Measurements from ENCODE around the gene GREM2. TPM values are rescaled to one million over a fixed set of nuclear protein-coding genes. Genes with fewer than 3 reads are reported as not detected.

Gene GREM2
- total RNA-seq, 1 experiment from 2014 or later = not detected

GRCh38 chr1:240468656-240469055 lies 143.3 kb downstream of the GREM2 start:
- Histone ChIP-seq H3K27ac (ENCODE audit: insufficient read length, low read depth, low read length) (no peak overlapping the region), H2AFZ (ENCODE audit: low read length) (no peak overlapping the region), H3K4me2 (ENCODE audit: insufficient read depth, insufficient read length, low read length) (no peak overlapping the region), H2BK20ac (ENCODE audit: low read depth, low read length, poor library complexity, severe bottlenecking) (no peak overlapping the region), H4K20me1 (ENCODE audit: control insufficient read depth, insufficient read depth, insufficient read length) (no peaks in the 10 kb centered on the region), H4K91ac (ENCODE audit: insufficient read length, low read depth, low read length) (no peak overlapping the region), H4K8ac (replicated peaks; ENCODE audit: insufficient read length, low read depth, low read length) (no peak overlapping the region), H3K4me1 (ENCODE audit: insufficient read depth, low read length) (no peaks in the 10 kb centered on the region; the same call in 1 of the 2 replicates), H3T11ph (ENCODE audit: low read length) (no peak overlapping the region), H3K23ac (ENCODE audit: insufficient read length, low read depth, low read length) (no peak overlapping the region), H2AK5ac (ENCODE audit: insufficient read length, low read length) (no peak overlapping the region), H3K18ac (ENCODE audit: insufficient read length, low read depth, low read length) (no peak overlapping the region), H3K56ac (ENCODE audit: insufficient read length, low read depth, low read length) (no peak overlapping the region), H2BK12ac (ENCODE audit: insufficient read length, low read depth, low read length) (no peak overlapping the region), H3K9ac (ENCODE audit: extremely low read depth, insufficient read length, low read length) (no peak overlapping the region), H3K14ac (ENCODE audit: insufficient read depth, low read length) (no peak overlapping the region), H3K9me3 (ENCODE audit: control insufficient read depth, low read depth, low read length) (no peaks in the 10 kb centered on the region), H3K4ac (ENCODE audit: low read depth, low read length) (no peak overlapping the region), H2BK15ac (ENCODE audit: low read depth, low read length) (no peak overlapping the region), H3K27me3 (ENCODE audit: insufficient read depth, low read length) (no peaks in the 10 kb centered on the region), H2BK120ac (ENCODE audit: low read depth, low read length, poor library complexity, severe bottlenecking) (no peak overlapping the region), H3K23me2 (ENCODE audit: insufficient read length, low read depth, low read length, poor library complexity, severe bottlenecking) (no peaks in the 10 kb centered on the region), H3K79me2 (ENCODE audit: insufficient read depth, low read length) (no peaks in the 10 kb centered on the region), H3K79me1 (ENCODE audit: insufficient read depth, low read depth, low read length, poor library complexity, severe bottlenecking) (no peaks in the 10 kb centered on the region), H4K5ac (ENCODE audit: insufficient read length, low read depth, low read length) (no peak overlapping the region), H2BK5ac (ENCODE audit: insufficient read length, low read length) (no peak overlapping the region)
- Mint-ChIP-seq H3K27me3 (ENCODE audit: low read depth) (no peaks in the 10 kb centered on the region), H3K4me3 (no peak overlapping the region), H3K27ac (no peak overlapping the region), H3K4me1 (peaks cover 18 to 21% of the 10 kb centered on the region in 2 experiments), H3K36me3 (ENCODE audit: insufficient read depth in 1 of 3, low read depth in 3 of 3) (no peaks in the 10 kb centered on the region), H3K9me3 (no peaks in the 10 kb centered on the region)
- DNase-seq = no peak
- no peak for TF ChIP-seq CTCF (conservative IDR thresholded peaks at IDR 0.05)
- WGBS (ENCODE audit: extremely low coverage, insufficient read length, low lambda C conversion rate) = no CpG with 5 or more reads among the region's 7 CpGs
